Activated T-helper 2 cell treated with anti-CD3 and anti-CD28 coated beads, Interferon-gamma antibody, Interleukin-2, Interleukin-4, amounts not matched to agents 10 μg/mL and 5 μg/mL and 100 μg/mL, durations not matched to agents 14 hours and 24 hours and 36 hours (primary cell): ENCODE results near the gene NPB. TPM values are rescaled to one million over a fixed set of nuclear protein-coding genes. Genes with fewer than 3 reads are reported as not detected.
"Not testable (repeated sequence)": the region's sequence is repeated elsewhere in the genome, so short reads cannot be mapped to it uniquely, and the experiment has no call there.

Experiments used
- DNase-seq: peaks from one replicate; pipeline ENCODE4 v3.0.0; 2021; ENCODE audit warnings: low spot score
- H3K27ac Mint-ChIP-seq: one replicate; pipeline ENCODE4 v1.8.0; 2021; ENCODE audit warnings: mixed read lengths
- H3K27me3 Mint-ChIP-seq: one replicate; pipeline ENCODE4 v1.8.0; 2021; ENCODE audit warnings: low read depth, mixed read lengths
- H3K36me3 Mint-ChIP-seq: one replicate; pipeline ENCODE4 v1.8.0; 2021; ENCODE audit warnings: low read depth, mixed read lengths
- H3K4me1 Mint-ChIP-seq: one replicate; pipeline ENCODE4 v1.8.0; 2021; ENCODE audit warnings: low read depth, mixed read lengths
- H3K4me3 Mint-ChIP-seq: one replicate; pipeline ENCODE4 v1.8.0; 2021; ENCODE audit warnings: low read depth, mild to moderate bottlenecking, moderate library complexity, mixed read lengths
- H3K9me3 Mint-ChIP-seq: one replicate; pipeline ENCODE4 v1.8.0; 2021; ENCODE audit warnings: mixed read lengths
- intact Hi-C: fragments of 100-400 bp; cut with micrococcal nuclease; formaldehyde crosslinking; loops from one replicate; pipeline ENCODE4 v1.15.1; 2023
- total RNA-seq: library from RNA; stranded (reverse); gene quantifications from 2 replicates; pipeline ENCODE4 v1.2.3, GENCODE V29; 2022

The NPB gene
- total RNA-seq, 1 donor from 2014 or later = 0.39 TPM

- Mint-ChIP-seq H3K4me3 (no peak overlapping the region), H3K9me3 (no peaks in the 10 kb centered on the region), H3K27me3 (no peaks in the 10 kb centered on the region), H3K27ac (no peak overlapping the region), H3K4me1 (peaks cover 26% of the 10 kb centered on the region), H3K36me3 (peaks cover 58% of the 10 kb centered on the region)
- intact Hi-C loops = no loop called here
- DNase-seq = no peak
Observed at GRCh38 chr17:81914103-81914850, 12.2 kb downstream of the NPB start.

GRCh38 chr17:81915331-81915730, 13.3 kb downstream of the NPB start:
- no peaks in the 10 kb centered on the region for H3K9me3 Mint-ChIP-seq
- intact Hi-C loops = no loop called here

GRCh38 chr17:81916234-81917001, 14.4 kb downstream of the NPB start:
- DNase-seq = no peak
- H3K36me3 Mint-ChIP-seq = peaks cover 65% of the 10 kb centered on the region
- peaks cover 23% of the 10 kb centered on the region for H3K4me1 Mint-ChIP-seq

More at GRCh38 chr17:81915331-81915730, 13.3 kb downstream of the NPB start:
- Mint-ChIP-seq H3K27me3 (no peaks in the 10 kb centered on the region), H3K36me3 (peaks cover 62% of the 10 kb centered on the region), H3K27ac (no peak overlapping the region), H3K4me3 (no peak overlapping the region), H3K4me1 (peaks cover 23% of the 10 kb centered on the region)
- no peak for DNase-seq

GRCh38 chr17:81917565-81918332, 15.7 kb downstream of the NPB start, which contains the start of gene SIRT7:
Gene SIRT7, minus strand, starts transcription at chr17:81918176. Its CDS starts 45 bp downstream, at chr17:81918131.
- no peaks in the 10 kb centered on the region for H3K27me3 Mint-ChIP-seq
- intact Hi-C loops = loop anchor here (1.0 to 2.0 kb wide), 2 partner anchors 10 to 25 kb away; partner anchors contain the start of gene MAFG
- H3K36me3 Mint-ChIP-seq = peaks cover 64% of the 10 kb centered on the region
- no peaks in the 10 kb centered on the region for H3K9me3 Mint-ChIP-seq
- peak within 1 kb of the TSS; percentile 92 for H3K4me3 Mint-ChIP-seq
- H3K4me1 Mint-ChIP-seq = peaks cover 18% of the 10 kb centered on the region
- DNase-seq = peak; percentile 76
- peak within 1 kb of the TSS; percentile 78 for H3K27ac Mint-ChIP-seq

More at GRCh38 chr17:81916234-81917001, 14.4 kb downstream of the NPB start:
- Mint-ChIP-seq H3K27ac (no peak overlapping the region), H3K9me3 (no peaks in the 10 kb centered on the region), H3K27me3 (no peaks in the 10 kb centered on the region), H3K4me3 (peak overlapping the region; percentile 88)
- intact Hi-C loops = loop anchor here (2.0 kb wide), 1 partner anchor 24 kb away; no protein-coding TSS in a partner anchor

GRCh38 chr17:81918333-81918669, 16.3 kb downstream of the NPB start:
- H3K27ac Mint-ChIP-seq = peak overlapping the region; percentile 78
- H3K4me1 Mint-ChIP-seq = peaks cover 18% of the 10 kb centered on the region
- intact Hi-C loops = loop anchor here (1.0 kb wide), 1 partner anchor 9 kb away; the partner anchor contains the start of gene MAFG
- not testable (repeated sequence) for DNase-seq, H3K27me3 Mint-ChIP-seq, H3K9me3 Mint-ChIP-seq
- H3K4me3 Mint-ChIP-seq = peak overlapping the region; percentile 92
- peaks cover 59% of the 10 kb centered on the region for H3K36me3 Mint-ChIP-seq

- Mint-ChIP-seq H3K4me3 (peak overlapping the region; percentile 92), H3K4me1 (peaks cover 18% of the 10 kb centered on the region), H3K27ac (peak overlapping the region; percentile 9), H3K36me3 (peaks cover 55% of the 10 kb centered on the region), H3K9me3 (no peaks in the 10 kb centered on the region), H3K27me3 (no peaks in the 10 kb centered on the region)
- intact Hi-C loops = loop anchor here (1.0 kb wide), 1 partner anchor 8 kb away; the partner anchor contains the start of gene MAFG
- DNase-seq = no peak
Observed at GRCh38 chr17:81918832-81919545, 17.0 kb downstream of the NPB start.

- intact Hi-C loops = no loop called here
- no peak overlapping the region for H3K4me3 Mint-ChIP-seq
Observed at GRCh38 chr17:81920612-81921536, 18.8 kb downstream of the NPB start.

GRCh38 chr17:81921537-81921862, 19.5 kb downstream of the NPB start:
- DNase-seq = no peak
- H3K9me3 Mint-ChIP-seq = no peaks in the 10 kb centered on the region
- no peak overlapping the region for H3K27ac Mint-ChIP-seq
- no peak overlapping the region for H3K4me3 Mint-ChIP-seq
- H3K36me3 Mint-ChIP-seq = peaks cover 33% of the 10 kb centered on the region
- intact Hi-C loops = no loop called here
- H3K4me1 Mint-ChIP-seq = peaks cover 23% of the 10 kb centered on the region
- no peaks in the 10 kb centered on the region for H3K27me3 Mint-ChIP-seq

More at GRCh38 chr17:81920612-81921536, 18.8 kb downstream of the NPB start:
- Mint-ChIP-seq H3K27me3 (no peaks in the 10 kb centered on the region), H3K36me3 (peaks cover 39% of the 10 kb centered on the region), H3K4me1 (peaks cover 20% of the 10 kb centered on the region), H3K27ac (no peak overlapping the region), H3K9me3 (no peaks in the 10 kb centered on the region)
- no peak for DNase-seq

- DNase-seq = no peak
- Mint-ChIP-seq H3K36me3 (peaks cover 29% of the 10 kb centered on the region), H3K9me3 (no peaks in the 10 kb centered on the region), H3K4me1 (peaks cover 20% of the 10 kb centered on the region), H3K27me3 (no peaks in the 10 kb centered on the region), H3K4me3 (no peak overlapping the region), H3K27ac (no peak overlapping the region)
- intact Hi-C loops = no loop called here
Observed at GRCh38 chr17:81921996-81922565, 20.0 kb downstream of the NPB start.

- intact Hi-C loops = no loop called here
- Mint-ChIP-seq H3K4me3 (no peak overlapping the region), H3K36me3 (peaks cover 25% of the 10 kb centered on the region), H3K4me1 (peaks cover 16% of the 10 kb centered on the region), H3K9me3 (no peaks in the 10 kb centered on the region), H3K27ac (no peak overlapping the region), H3K27me3 (no peaks in the 10 kb centered on the region)
- DNase-seq = no peak
Observed at GRCh38 chr17:81922566-81923301, 20.7 kb downstream of the NPB start.
